HL-60/S4 treated with phorbol 12-myristate 13-acetate at 8.2 ng/mL for 4 days and 3 days (cell line): ENCODE results near the gene NAA10.
"Not testable (repeated sequence)": the region's sequence is repeated elsewhere in the genome, so short reads cannot be mapped to it uniquely, and the experiment has no call there.

Experiments used
- in situ Hi-C: fragments of 300-500 bp; cut with MboI; formaldehyde crosslinking; loops from 2 replicates; pipeline ENCODE4 v1.15.0; 2022; ENCODE audit warnings: low sequenced_read_pairs

Gene NAA10

GRCh38 chrX:153934762-153935325, at the start of gene NAA10:
Gene NAA10 (minus strand): TSS chrX:153935037. CDS start chrX:153934904, 133 bp downstream.
- in situ Hi-C loops: no loop called here

GRCh38 chrX:153983321-153983801, 48.5 kb upstream of the NAA10 start:
- in situ Hi-C loops: no loop called here

- in situ Hi-C loops: no loop called here
Observed at GRCh38 chrX:153981771-153982533, 47.1 kb upstream of the NAA10 start.

- in situ Hi-C loops: no loop called here
Observed at GRCh38 chrX:153981231-153981630, 46.4 kb upstream of the NAA10 start.

- in situ Hi-C loops: not testable (repeated sequence)
Observed at GRCh38 chrX:153980394-153980793, 45.6 kb upstream of the NAA10 start.

GRCh38 chrX:153974726-153975286, 40.0 kb upstream of the NAA10 start:
- in situ Hi-C loops: no loop called here

GRCh38 chrX:153974003-153974725, 39.3 kb upstream of the NAA10 start:
- in situ Hi-C loops: no loop called here

- in situ Hi-C loops: no loop called here
Observed at GRCh38 chrX:153973127-153974002, 38.5 kb upstream of the NAA10 start.

GRCh38 chrX:153972368-153973126, 37.7 kb upstream of the NAA10 start, which contains the start of gene TMEM187:
Gene TMEM187 (plus strand): TSS chrX:153972754. CDS start chrX:153982063, 9,309 bp downstream.
- in situ Hi-C loops: no loop called here

- in situ Hi-C loops: no loop called here
Observed at GRCh38 chrX:153971450-153972367, 36.9 kb upstream of the NAA10 start, which contains the start of gene HCFC1. Gene HCFC1 (minus strand): TSS chrX:153971818. CDS start chrX:153970840, 978 bp downstream.

- in situ Hi-C loops: no loop called here
Observed at GRCh38 chrX:153971124-153971449, 36.2 kb upstream of the NAA10 start.

GRCh38 chrX:153970357-153971123, 35.7 kb upstream of the NAA10 start:
- in situ Hi-C loops: no loop called here

GRCh38 chrX:153969904-153970356, 35.1 kb upstream of the NAA10 start:
- in situ Hi-C loops: no loop called here

- in situ Hi-C loops: no loop called here
Observed at GRCh38 chrX:153969125-153969903, 34.5 kb upstream of the NAA10 start.

GRCh38 chrX:153968754-153969124, 33.9 kb upstream of the NAA10 start:
- in situ Hi-C loops: no loop called here

GRCh38 chrX:153968255-153968654, 33.4 kb upstream of the NAA10 start:
- in situ Hi-C loops: no loop called here
